Left hindlimb (tissue), 1 donor: Measurements from ENCODE around the gene LPAR2.
A peak's percentile ranks its signal among the peaks of the same experiment; 100 is the strongest.
"Not testable (repeated sequence)": the region's sequence is repeated elsewhere in the genome, so short reads cannot be mapped to it uniquely, and the experiment has no call there.

Experiments used
- DNase-seq: peaks from one replicate; pipeline ENCODE4 v3.0.0-alpha.2; 2018

Gene LPAR2

DNA sequence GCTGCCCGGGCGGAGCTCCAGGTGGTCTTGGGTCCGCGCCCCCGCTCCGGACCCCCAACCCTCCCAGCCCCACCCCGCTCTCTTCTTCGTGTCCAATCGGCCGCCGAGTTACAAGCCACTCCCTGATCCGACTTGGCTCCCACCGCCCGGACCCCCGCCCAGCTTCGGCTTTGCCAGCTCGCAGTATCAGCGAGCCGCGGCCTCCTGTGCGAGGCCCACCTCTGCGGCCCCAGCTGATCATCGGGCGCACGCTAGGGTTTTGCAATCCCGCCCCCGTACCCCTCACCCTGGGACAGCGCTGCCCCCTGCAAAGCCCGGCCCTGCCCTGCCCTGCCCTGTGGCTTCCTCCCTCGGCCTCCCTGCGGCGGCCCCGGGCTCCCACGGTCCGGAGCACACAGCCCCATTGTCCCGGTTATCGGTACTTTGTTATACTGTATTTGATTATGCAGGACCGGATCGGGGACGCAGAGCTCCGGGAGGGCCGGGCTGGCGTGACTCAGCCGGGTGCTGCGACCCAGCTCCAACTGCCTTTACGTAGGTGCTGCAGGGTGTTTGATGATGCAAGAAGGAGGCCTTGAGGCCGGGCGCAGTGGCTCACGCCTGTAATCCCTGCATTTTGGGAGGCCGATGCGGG is 598 bp upstream of the LPAR2 start:
- peak; percentile 57 for DNase-seq

DNA sequence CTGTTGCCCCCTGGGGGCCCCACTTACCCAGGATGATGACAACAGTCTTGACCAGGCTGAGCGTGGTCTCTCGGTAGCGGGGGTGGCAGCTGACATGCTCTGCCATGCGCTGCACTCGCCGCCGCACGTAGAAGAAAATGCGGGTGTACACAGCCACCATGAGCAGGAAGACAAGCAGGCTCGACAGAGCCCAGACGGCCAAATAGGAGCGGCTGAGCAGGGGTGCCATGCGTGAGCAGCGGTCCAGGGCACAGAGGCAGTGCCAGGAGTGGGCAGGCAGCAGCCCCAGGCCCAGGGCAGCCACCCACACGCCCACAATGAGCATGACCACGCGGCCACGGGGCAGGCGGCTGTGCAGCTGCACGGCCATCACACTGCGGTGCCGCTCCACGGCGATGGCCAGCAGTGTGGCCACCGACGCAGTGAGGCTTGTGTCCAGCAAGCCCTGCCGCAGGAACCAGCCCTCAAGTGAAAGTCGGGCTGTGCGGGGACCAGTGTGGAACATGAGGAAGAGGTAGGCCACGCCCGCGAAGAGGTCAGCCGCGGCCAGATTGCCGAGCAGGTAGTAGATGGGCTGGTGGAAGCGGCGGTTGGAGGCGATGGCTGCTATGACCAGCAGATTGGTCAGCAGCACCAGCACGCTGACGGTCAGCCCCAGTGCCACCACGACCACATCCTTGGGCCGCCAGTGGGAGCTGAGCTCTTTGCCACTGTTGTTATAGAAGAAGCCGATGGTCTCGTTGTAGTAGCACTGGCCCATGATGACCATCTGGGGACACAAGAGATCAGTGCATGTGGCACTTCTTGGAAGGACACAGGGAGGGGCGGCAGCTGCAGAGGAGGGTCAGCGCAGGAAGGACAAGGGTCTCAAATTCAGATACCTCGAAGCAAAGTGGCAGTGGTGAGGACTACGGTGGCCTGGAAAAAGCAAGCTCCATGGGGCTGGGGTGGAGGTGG is 1.2 kb downstream of the LPAR2 start:
- no peak for DNase-seq

- DNase-seq: no peak
These were observed 3.9 kb downstream of the LPAR2 start for GRCh38 chr19:19624032-19624570.

DNA sequence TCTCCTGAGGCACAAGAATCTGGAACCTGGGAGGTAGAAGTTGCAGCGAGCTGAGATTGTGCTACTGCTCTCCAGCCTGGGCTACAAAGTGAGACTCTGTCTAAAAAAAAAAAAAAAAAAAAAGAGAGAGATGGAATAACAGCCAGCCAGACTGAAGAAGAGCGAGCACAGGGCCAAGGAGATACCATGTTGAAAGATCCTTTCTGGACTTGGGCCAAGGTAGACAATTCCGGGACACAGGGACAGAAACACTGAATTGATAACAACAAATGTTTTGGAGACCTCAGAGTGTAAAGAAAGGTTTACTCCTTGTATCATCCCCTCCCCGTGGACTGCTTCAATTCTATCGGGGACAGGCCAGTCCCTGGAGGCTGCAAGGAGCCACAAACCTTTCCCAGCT is 4.6 kb downstream of the LPAR2 start:
- DNase-seq: no peak

- DNase-seq: no peak
These were observed 8.2 kb downstream of the LPAR2 start for GRCh38 chr19:19619849-19620210.

GRCh38 chr19:19619181-19619848 is 8.7 kb downstream of the LPAR2 start:
- DNase-seq: no peak

DNA sequence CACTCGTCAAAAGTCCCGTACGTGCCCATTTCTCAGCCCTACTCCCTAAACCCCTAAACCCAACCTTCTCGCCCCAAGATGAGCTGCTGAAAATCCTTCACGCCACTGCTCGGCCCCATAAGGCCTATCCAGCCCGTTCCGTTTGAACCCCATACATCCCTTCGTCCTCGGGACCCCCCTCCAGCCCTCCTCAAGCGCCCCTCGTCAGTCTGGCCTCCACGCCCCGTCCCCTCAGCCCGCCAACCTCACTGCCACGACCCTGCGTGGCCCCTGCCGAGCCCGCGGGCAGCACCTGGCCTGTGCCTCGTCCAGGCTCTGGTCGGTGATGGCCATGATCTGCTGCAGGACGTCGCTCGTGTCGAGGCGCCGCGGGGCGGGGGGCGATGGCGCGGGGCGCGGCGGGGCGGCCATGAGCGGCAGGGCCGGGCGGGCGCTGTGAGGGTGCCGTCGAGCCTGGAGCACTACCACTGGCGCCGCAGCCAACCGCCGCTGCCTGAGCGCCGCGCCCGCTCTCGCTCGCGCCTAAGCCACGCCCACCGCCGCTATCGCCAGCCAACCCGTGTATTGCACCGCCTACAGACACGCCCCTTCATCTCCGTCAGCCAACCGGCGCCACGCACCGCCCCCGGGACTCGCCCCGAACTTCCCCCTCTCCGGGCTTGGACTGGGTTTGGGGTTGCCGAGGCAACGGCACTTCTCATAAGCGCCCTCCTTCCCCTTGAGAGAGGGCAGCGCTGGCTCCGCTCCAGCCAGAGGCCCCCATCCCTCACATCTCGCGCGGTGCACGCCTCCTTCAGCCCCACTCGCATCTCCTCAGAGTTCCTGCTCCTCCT is 9.6 kb downstream of the LPAR2 start, which contains the start of gene PBX4:
Gene PBX4, minus strand, starts transcription at position 469 of the 833 bp plus-strand sequence. Its CDS starts 58 bp downstream, at position 411.
- DNase-seq: peak; percentile 97

GRCh38 chr19:19615086-19615485 is 12.9 kb downstream of the LPAR2 start:
- no peak for DNase-seq

DNA sequence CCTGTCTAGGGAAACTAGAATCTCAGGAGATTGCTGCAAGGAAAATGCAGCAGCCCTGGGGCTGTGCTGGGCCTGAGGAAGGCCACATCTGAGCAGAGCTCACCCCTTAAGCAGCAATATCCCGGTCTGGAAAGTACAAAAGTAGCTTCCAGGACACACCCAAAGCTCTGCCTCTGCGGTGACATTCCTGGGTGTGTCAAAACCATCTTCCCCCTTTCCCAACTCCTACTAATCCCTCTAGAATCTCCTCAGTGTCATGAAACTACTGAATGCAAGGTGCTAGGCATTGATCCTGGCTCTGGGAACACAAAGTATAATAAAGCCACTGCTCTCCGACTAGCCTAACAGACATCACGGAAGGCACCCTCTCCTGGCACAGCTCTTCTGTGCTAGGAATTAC is 14.5 kb downstream of the LPAR2 start:
- DNase-seq: no peak

GRCh38 chr19:19610376-19611202 is 17.4 kb downstream of the LPAR2 start:
- no peak for DNase-seq

GRCh38 chr19:19606686-19607085 is 21.3 kb downstream of the LPAR2 start:
- DNase-seq: not testable (repeated sequence)

- DNase-seq: no peak
These were observed 22.0 kb downstream of the LPAR2 start for GRCh38 chr19:19606021-19606420.

- no peak for DNase-seq
These were observed 25.2 kb downstream of the LPAR2 start for GRCh38 chr19:19602713-19603324.

- no peak for DNase-seq
These were observed 25.8 kb downstream of the LPAR2 start for GRCh38 chr19:19602136-19602712.

GRCh38 chr19:19600793-19601330 is 27.2 kb downstream of the LPAR2 start:
- no peak for DNase-seq

- not testable (repeated sequence) for DNase-seq
These were observed 29.1 kb downstream of the LPAR2 start for GRCh38 chr19:19598728-19599451.

DNA sequence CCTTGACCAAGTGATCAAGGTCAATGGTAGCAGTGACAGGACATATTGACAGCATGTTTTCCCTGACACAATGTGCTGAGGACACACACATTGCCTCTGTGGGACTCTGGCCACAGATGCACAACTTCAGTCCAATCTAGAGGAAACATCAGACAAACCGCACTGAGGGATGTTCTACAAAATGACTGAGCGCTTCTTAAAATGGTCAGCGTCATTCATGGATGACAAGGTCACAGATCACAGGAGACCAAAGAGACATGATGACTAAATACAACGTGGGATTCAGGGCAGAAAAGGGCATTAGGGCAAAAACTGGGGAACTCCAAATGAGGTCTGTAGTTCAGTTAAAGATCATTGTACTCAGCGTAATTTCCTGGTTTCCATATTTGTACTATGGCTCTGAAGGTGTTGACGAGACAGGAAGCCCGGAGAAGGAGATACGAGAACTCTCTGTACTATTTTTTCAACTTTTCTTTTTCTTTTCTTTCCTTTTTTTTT is 30.2 kb downstream of the LPAR2 start:
- DNase-seq: no peak

DNA sequence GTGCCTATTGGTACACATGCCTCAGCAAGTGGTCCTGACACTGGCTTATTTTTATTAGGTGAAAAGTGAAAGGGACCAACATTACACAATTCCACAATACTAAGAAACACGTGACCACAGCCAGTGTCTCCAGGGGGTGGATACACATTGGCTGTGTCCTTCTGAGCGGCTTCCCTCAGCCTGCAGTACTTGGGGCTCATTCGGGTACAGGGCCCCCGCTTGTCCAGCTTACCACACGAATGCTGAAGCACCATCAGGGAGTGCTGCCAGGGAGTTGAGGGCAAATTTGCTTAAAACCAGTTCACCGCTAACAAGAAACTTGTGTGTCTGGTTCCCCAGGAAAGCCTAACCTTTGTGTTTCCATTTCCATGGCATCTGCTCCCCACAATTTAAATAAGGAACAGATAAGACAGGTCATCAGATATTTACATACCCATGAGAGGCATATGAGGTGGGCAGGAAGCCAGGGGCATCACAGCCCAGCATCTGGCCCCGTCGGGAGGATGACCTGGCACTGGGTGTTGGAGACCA is 32.8 kb downstream of the LPAR2 start:
- DNase-seq: no peak

DNA sequence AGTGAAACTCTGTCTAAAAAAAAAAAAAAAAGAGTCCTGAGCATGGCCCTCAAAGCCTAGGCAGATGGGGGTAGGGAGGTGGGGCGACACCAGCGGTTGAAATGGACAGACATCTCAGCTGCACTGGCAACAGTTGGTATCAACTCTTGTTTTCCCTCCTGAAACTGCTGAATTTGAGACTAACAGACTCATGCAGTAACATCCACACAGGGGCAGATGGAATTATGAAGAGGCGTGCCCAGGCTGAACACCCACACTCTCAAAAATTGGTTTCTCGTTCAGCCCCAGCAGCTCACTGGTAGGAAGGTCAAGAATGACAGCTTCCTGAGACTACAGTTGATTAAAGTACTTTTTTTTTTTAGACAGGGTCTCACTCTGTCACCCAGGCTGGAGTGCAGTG is 33.6 kb downstream of the LPAR2 start:
- no peak for DNase-seq
